IPS-11a (cell line): Measurements from ENCODE around the gene TRPM6.
"Not testable (repeated sequence)": the region's sequence is repeated elsewhere in the genome, so short reads cannot be mapped to it uniquely, and the experiment has no call there.

ENCODE experiments used
- H3K4me3 ChIP-seq: one replicate; pipeline ENCODE4 v1.5.1; 2013; ENCODE audit warnings: low read depth, low read length, control low read depth

TRPM6 gene

GRCh38 chr9:74858751-74859414 is 28.8 kb downstream of the TRPM6 start:
- no peak overlapping the region for H3K4me3 ChIP-seq

GRCh38 chr9:74856989-74857388 is 30.7 kb downstream of the TRPM6 start:
- no peak overlapping the region for H3K4me3 ChIP-seq

GRCh38 chr9:74855072-74855471 is 32.6 kb downstream of the TRPM6 start:
- H3K4me3 ChIP-seq, result no peak overlapping the region

- H3K4me3 ChIP-seq, result not testable (repeated sequence)
These were observed 34.7 kb downstream of the TRPM6 start for GRCh38 chr9:74853024-74853423.

- H3K4me3 ChIP-seq, result no peak overlapping the region
These were observed 39.6 kb downstream of the TRPM6 start for GRCh38 chr9:74848153-74848525.

- no peak overlapping the region for H3K4me3 ChIP-seq
These were observed 40.1 kb downstream of the TRPM6 start for GRCh38 chr9:74847478-74848152.

- H3K4me3 ChIP-seq, result no peak overlapping the region
These were observed 41.0 kb downstream of the TRPM6 start for GRCh38 chr9:74846766-74847165.

- H3K4me3 ChIP-seq, result no peak overlapping the region
These were observed 49.4 kb downstream of the TRPM6 start for GRCh38 chr9:74838351-74838750.

- H3K4me3 ChIP-seq, result no peak overlapping the region
These were observed 63.1 kb downstream of the TRPM6 start for GRCh38 chr9:74824654-74825053.

- no peak overlapping the region for H3K4me3 ChIP-seq
These were observed 66.1 kb downstream of the TRPM6 start for GRCh38 chr9:74821636-74822035.

- H3K4me3 ChIP-seq, result no peak overlapping the region
These were observed 69.9 kb downstream of the TRPM6 start for GRCh38 chr9:74817816-74818215.

- H3K4me3 ChIP-seq, result no peak overlapping the region
These were observed 70.4 kb downstream of the TRPM6 start for GRCh38 chr9:74817281-74817810.

GRCh38 chr9:74810200-74810599 is 77.5 kb downstream of the TRPM6 start:
- no peak overlapping the region for H3K4me3 ChIP-seq

GRCh38 chr9:74804018-74804385 is 83.7 kb downstream of the TRPM6 start:
- no peak overlapping the region for H3K4me3 ChIP-seq

- H3K4me3 ChIP-seq, result no peak overlapping the region
These were observed 84.2 kb downstream of the TRPM6 start for GRCh38 chr9:74803376-74804017.

- no peak overlapping the region for H3K4me3 ChIP-seq
These were observed 87.5 kb downstream of the TRPM6 start for GRCh38 chr9:74800226-74800625.

GRCh38 chr9:74795803-74796202 is 91.9 kb downstream of the TRPM6 start:
- H3K4me3 ChIP-seq, result no peak overlapping the region

GRCh38 chr9:74795081-74795480 is 92.6 kb downstream of the TRPM6 start:
- no peak overlapping the region for H3K4me3 ChIP-seq

- no peak overlapping the region for H3K4me3 ChIP-seq
These were observed 103.2 kb downstream of the TRPM6 start for GRCh38 chr9:74784506-74784905.

GRCh38 chr9:74783408-74783807 is 104.3 kb downstream of the TRPM6 start:
- no peak overlapping the region for H3K4me3 ChIP-seq

- no peak overlapping the region for H3K4me3 ChIP-seq
These were observed 110.4 kb downstream of the TRPM6 start for GRCh38 chr9:74777136-74777879.
